GM12873 (cell line): Measurements from ENCODE around the gene TMEM135.

Source experiments
- TF ChIP-seq, protein P1 (sequence below): IDR thresholded peaks from 2 replicates; pipeline ENCODE4 v1.5.1; 2012; ENCODE audit warnings: low read depth, mild to moderate bottlenecking, moderate library complexity, low read length, control low read depth; ENCODE audit not compliant: insufficient read depth; ENCODE audit errors: missing control alignments

TMEM135 gene

GRCh38 chr11:87176044-87176443 is 138.3 kb downstream of the TMEM135 start:
- TF ChIP-seq, protein P1, sequence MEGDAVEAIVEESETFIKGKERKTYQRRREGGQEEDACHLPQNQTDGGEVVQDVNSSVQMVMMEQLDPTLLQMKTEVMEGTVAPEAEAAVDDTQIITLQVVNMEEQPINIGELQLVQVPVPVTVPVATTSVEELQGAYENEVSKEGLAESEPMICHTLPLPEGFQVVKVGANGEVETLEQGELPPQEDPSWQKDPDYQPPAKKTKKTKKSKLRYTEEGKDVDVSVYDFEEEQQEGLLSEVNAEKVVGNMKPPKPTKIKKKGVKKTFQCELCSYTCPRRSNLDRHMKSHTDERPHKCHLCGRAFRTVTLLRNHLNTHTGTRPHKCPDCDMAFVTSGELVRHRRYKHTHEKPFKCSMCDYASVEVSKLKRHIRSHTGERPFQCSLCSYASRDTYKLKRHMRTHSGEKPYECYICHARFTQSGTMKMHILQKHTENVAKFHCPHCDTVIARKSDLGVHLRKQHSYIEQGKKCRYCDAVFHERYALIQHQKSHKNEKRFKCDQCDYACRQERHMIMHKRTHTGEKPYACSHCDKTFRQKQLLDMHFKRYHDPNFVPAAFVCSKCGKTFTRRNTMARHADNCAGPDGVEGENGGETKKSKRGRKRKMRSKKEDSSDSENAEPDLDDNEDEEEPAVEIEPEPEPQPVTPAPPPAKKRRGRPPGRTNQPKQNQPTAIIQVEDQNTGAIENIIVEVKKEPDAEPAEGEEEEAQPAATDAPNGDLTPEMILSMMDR: no peak

- TF ChIP-seq, protein P1: no peak
Observed at GRCh38 chr11:87179621-87180020, 141.9 kb downstream of the TMEM135 start.

DNA sequence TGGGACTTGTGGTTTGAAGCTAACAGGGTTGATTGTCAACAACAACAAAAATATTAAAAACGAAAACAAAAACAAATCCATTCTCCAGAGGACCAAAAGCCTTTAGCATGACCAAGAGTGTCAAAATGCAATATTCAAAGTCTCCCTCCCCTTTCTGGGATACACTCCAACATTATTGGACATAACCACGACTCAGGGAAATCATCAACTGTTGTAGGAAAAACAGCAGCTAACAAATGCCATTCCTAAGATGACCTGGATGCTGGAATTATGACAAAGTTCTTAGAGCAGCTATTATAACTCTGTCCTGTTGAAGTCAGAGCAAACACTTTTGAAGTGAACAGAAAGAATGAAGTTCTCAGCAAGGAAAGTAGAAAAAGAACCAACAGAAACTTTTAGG is 143.0 kb downstream of the TMEM135 start:
- TF ChIP-seq, protein P1: no peak

DNA sequence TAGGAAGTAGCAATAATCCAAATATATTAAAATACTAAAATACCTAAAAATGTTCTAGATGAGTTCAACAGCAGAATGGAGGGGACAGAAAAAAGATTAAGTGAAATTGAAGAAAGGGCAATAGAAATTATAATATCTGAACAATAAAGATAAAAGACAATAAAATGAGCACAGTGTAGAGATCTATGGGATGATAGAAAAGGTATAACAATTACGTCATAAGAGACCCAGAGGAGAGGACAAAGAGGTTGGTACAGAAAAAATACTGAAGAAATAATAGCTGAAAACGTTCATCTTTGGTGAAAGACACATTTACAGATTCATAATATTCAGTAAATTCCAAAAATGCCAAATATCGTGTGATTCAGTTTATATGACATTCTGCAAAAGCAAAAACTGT is 143.4 kb downstream of the TMEM135 start:
- TF ChIP-seq, protein P1: no peak

DNA sequence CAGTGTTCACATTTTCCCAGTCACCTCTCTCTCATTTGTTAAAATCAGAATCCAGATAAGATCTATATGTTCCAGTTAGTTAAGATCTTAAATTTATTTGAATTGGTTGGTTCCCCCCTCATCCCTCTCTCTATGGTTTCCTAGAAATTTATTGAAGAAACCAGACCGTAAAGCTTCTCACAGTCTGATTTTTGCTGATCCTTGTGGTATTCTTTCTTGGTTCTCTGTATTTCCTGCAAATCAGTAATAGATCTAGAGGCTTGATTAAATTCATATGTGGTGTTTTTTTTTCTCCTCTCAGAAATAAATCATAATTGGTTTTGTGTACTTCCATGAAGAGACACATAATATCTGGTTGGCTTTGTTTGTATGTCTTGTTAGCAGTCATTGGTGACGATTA is 147.5 kb downstream of the TMEM135 start:
- TF ChIP-seq, protein P1: no peak

DNA sequence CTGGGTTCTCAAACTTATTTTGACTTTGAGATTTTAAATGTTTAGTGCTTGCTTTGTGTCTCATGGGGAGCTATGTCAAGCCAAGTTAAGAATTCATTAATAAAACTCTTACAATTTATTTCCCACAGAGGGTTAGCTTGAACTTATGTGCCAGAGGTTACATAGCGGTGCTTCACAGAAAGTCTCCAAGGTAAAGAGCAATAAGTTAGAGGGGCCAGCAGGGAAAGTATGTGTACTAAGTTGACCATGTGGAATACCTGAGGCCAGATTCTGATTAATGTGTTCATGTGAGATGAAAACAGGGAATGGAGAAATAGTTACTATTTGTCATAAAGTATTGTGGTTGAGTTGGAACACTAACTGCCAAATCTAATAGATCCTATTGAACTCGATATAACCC is 149.3 kb downstream of the TMEM135 start:
- TF ChIP-seq, protein P1: no peak

DNA sequence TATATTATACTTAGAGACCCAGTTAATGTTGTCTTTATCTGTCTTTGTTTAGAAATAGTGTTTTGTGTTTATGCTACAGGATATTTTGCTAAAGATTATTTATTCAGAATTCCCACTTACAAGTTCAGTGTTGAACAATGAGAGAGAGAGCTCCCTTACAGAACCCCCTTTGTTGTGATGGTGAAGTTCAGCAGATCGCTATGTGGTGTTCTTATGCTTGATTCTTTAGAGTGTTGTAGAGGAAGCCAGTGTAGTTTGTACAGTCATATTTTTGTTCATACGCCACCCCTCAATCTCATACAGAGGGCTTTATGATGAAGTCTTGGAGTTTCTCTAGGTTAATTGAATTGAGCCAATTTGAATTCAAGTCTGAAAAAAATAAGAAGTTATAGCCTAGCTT is 150.2 kb downstream of the TMEM135 start:
- TF ChIP-seq, protein P1: no peak
